T-helper 1 cell treated with Interleukin-12 subunit alpha and Interleukin-12 subunit beta and Interleukin-4 antibody, amounts not matched to agents 30 μg/mL and 1 μg/mL, for 36 hours (primary cell): ENCODE data around the gene GATA5.

Experiments
- H3K27ac Mint-ChIP-seq: one replicate; pipeline ENCODE4 v1.8.0; 2021; ENCODE audit warnings: mild to moderate bottlenecking, mixed read lengths
- H3K27me3 Mint-ChIP-seq: one replicate; pipeline ENCODE4 v1.8.0; 2021; ENCODE audit warnings: low read depth, mixed read lengths
- H3K36me3 Mint-ChIP-seq: one replicate; pipeline ENCODE4 v1.8.0; 2021; ENCODE audit warnings: low read depth, mixed read lengths
- H3K4me1 Mint-ChIP-seq: one replicate; pipeline ENCODE4 v1.8.0; 2021; ENCODE audit warnings: low read depth, mixed read lengths
- H3K4me3 Mint-ChIP-seq: one replicate; pipeline ENCODE4 v1.8.0; 2021; ENCODE audit warnings: mild to moderate bottlenecking, moderate library complexity, mixed read lengths
- H3K9me3 Mint-ChIP-seq: one replicate; pipeline ENCODE4 v1.8.0; 2021; ENCODE audit warnings: mixed read lengths

The GATA5 gene

DNA sequence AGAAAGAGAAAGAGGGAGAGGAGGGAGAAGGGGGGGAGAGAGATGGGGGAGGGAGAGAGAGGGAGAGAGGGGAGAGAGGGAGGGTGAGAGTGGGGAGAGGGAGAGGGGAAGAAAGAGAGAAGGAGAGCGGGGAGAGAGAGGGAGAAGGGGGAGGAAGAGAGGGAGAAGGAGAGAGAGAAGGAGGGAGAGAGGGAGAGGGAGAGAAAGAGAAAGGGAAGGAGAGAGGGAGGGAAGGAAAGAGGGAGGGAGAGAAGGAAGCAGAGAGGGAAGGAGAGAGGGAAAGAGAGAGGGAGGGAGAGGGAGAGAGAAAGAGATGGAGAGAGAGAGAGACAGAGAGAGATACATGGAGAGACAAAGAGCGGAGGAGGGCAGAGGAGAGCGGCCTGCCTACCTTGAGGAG is 23.8 kb downstream of the GATA5 start:
- Mint-ChIP-seq H3K27ac (no peak overlapping the region), H3K4me1 (no peaks in the 10 kb centered on the region), H3K4me3 (no peak overlapping the region), H3K9me3 (no peaks in the 10 kb centered on the region), H3K36me3 (no peaks in the 10 kb centered on the region), H3K27me3 (peaks cover 3% of the 10 kb centered on the region)

DNA sequence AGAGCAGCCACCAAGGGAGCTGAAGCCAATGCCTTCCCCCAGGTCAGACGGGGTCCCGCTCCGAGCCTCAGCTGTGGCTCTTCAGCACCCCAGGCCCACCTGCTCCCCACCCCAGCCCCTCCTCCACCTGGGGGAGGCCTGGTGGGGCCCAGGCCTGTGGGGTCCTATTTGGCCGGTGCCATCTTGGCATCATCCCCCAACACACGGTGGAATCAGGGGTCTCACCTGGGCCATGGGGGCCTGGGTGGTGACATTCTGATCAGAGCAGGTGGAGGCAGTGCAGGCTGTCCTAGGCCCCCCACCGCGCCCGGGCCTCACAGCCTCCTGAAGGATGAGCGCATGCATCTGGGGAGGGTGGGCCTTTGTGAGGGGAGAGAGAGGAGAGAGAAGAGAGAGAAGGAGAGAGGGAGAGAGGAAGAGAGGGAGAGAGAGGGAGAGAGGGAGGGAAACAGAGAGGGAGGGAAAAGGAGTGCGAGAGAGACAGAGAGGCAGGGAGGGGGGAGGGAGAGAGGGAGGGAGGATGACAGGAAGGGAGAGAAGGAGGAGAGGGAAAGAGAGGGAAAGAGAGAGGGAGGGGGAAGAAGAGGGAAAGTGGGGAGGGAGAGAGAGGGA is 24.5 kb downstream of the GATA5 start:
- Mint-ChIP-seq H3K9me3 (no peaks in the 10 kb centered on the region), H3K36me3 (no peaks in the 10 kb centered on the region), H3K27ac (no peak overlapping the region), H3K4me3 (no peak overlapping the region), H3K4me1 (no peaks in the 10 kb centered on the region), H3K27me3 (peaks cover 3% of the 10 kb centered on the region)

GRCh38 chr20:62449951-62450691 is 25.7 kb downstream of the GATA5 start:
- no peak overlapping the region for H3K4me3 Mint-ChIP-seq
- peaks cover 3% of the 10 kb centered on the region for H3K27me3 Mint-ChIP-seq
- H3K36me3 Mint-ChIP-seq, result no peaks in the 10 kb centered on the region
- H3K4me1 Mint-ChIP-seq, result no peaks in the 10 kb centered on the region
- no peaks in the 10 kb centered on the region for H3K9me3 Mint-ChIP-seq
- no peak overlapping the region for H3K27ac Mint-ChIP-seq

DNA sequence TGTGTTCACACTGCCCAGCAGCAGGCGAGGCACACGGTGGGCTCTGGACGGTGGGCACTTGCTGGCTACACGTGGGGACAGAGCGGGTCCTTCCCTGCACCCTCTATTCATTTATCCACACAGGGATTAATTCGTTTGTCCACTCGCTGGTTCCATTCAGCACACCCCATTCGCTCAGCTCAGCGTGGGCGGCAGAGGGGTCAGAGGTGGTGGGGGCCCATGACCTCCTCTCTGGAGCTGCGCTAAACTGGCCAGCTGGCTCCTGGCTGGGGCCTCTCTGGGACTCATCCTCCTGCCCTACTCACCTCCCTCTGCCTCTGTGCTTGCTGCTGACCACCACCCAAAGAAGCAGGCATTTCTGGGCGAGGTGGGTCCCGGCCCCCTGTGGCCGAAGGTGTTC is 27.0 kb downstream of the GATA5 start:
- H3K4me3 Mint-ChIP-seq, result no peak overlapping the region
- no peaks in the 10 kb centered on the region for H3K27me3 Mint-ChIP-seq
- H3K36me3 Mint-ChIP-seq, result no peaks in the 10 kb centered on the region
- H3K4me1 Mint-ChIP-seq, result no peaks in the 10 kb centered on the region
- no peak overlapping the region for H3K27ac Mint-ChIP-seq
- H3K9me3 Mint-ChIP-seq, result no peaks in the 10 kb centered on the region

DNA sequence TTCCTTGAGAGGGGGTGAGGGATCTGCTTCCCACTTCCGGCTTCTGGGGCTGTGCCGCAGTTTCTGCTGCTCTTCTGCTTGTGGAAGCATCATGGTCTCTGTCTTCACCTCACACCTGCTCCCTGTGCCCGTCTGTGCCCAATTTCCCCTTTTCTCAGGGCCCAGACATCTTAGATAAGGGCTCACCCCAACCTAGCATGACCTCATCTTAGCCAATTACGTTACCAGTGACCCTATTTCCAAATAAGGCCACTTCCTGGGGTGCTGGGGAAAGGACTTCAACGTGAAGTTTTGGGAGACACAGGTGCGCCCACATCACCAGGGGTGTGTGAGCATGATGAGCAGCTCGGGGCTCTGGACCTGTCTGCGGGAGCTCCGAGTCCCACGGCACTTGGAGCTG is 27.8 kb downstream of the GATA5 start:
- H3K27ac Mint-ChIP-seq, result no peak overlapping the region

GRCh38 chr20:62446888-62447869 is 28.6 kb downstream of the GATA5 start:
- Mint-ChIP-seq H3K9me3 (no peaks in the 10 kb centered on the region), H3K36me3 (no peaks in the 10 kb centered on the region), H3K4me1 (no peaks in the 10 kb centered on the region), H3K27me3 (no peaks in the 10 kb centered on the region), H3K27ac (no peak overlapping the region), H3K4me3 (no peak overlapping the region)

More for the DNA sequence above, 27.8 kb downstream of the GATA5 start:
- Mint-ChIP-seq H3K9me3 (no peaks in the 10 kb centered on the region), H3K27me3 (no peaks in the 10 kb centered on the region), H3K36me3 (no peaks in the 10 kb centered on the region), H3K4me3 (no peak overlapping the region), H3K4me1 (no peaks in the 10 kb centered on the region)

DNA sequence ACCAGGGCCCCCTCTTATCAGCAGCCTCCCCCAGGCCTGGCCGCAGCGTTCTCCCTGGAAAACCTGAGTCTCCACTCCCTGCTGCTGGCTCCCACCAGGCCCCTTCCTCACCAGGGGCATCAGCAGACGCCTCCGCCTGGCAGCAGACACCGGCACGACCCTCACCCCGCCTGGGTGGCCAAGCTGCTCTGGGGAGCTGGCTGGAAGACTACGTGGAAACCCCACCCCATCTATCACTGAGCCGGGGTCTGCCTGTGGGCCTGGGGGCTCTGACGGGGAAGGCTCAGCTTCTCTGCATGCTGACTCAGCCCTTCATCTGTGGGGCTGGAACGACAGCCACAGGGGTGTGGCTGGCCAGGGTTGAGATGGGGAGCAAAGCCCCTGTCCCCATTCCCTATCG is 29.3 kb downstream of the GATA5 start:
- Mint-ChIP-seq H3K4me3 (no peak overlapping the region), H3K27ac (no peak overlapping the region), H3K4me1 (no peaks in the 10 kb centered on the region), H3K27me3 (no peaks in the 10 kb centered on the region), H3K36me3 (no peaks in the 10 kb centered on the region), H3K9me3 (no peaks in the 10 kb centered on the region)

DNA sequence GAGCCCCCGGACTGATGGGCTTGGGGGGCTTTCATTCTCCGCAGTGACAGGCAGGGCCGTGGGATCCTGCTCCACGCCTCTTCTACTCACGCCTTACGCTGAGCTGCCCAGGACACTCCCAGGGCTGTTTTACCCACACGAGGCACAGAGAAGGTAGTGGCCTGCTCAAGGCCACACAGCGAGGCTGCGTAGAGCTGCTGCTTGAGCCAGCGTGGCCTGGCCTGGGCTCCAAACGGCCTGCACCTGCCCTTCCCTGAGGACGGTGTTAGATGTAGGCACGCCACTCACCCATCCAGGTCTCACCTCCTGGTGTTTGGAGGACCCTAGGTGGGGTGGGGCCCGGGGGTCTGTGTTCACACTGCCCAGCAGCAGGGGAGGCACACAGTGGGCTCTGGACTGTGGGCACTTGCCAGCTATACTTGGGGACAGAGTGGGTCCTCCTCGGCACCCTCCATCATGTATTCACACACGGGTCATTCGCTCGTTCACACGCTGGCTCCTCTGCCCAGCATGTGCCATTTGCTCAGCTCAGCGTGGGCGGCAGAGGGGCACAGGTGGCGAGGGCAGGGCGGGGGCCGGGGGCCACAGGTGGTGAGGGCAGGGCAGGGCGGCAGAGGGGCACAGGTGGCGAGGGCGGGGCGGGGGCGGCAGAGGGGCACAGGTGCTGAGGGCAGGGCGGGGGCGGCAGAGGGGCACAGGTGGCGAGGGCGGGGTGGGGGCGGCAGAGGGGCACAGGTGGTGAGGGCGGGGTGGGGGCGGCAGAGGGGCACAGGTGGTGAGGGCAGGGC is 30.0 kb downstream of the GATA5 start:
- no peak overlapping the region for H3K27ac Mint-ChIP-seq
- no peaks in the 10 kb centered on the region for H3K36me3 Mint-ChIP-seq
- H3K27me3 Mint-ChIP-seq, result no peaks in the 10 kb centered on the region
- H3K9me3 Mint-ChIP-seq, result no peaks in the 10 kb centered on the region
- H3K4me3 Mint-ChIP-seq, result no peak overlapping the region
- H3K4me1 Mint-ChIP-seq, result no peaks in the 10 kb centered on the region

DNA sequence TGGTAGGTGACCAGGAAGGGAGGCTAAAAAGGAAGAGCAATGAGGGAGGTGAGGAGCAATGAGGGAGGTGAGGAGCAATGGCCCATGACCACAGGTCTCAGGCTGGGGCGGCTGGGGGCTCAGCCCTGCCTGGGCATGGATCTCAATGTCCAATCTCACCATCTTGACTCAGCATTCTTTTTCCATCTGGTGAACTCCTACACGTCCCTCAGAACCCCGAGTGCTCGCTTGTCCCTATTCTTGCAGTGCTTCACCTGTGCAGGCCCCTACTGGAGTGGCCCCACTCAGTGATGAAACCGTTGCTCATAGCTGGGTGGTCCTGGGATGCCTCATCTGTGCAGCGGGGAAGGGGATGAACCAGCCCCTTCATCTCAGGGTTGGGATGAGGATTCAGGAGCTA is 31.5 kb downstream of the GATA5 start:
- no peaks in the 10 kb centered on the region for H3K4me1 Mint-ChIP-seq
- H3K36me3 Mint-ChIP-seq, result no peaks in the 10 kb centered on the region
- H3K4me3 Mint-ChIP-seq, result no peak overlapping the region
- H3K27me3 Mint-ChIP-seq, result no peaks in the 10 kb centered on the region
- H3K9me3 Mint-ChIP-seq, result no peaks in the 10 kb centered on the region
- no peak overlapping the region for H3K27ac Mint-ChIP-seq

DNA sequence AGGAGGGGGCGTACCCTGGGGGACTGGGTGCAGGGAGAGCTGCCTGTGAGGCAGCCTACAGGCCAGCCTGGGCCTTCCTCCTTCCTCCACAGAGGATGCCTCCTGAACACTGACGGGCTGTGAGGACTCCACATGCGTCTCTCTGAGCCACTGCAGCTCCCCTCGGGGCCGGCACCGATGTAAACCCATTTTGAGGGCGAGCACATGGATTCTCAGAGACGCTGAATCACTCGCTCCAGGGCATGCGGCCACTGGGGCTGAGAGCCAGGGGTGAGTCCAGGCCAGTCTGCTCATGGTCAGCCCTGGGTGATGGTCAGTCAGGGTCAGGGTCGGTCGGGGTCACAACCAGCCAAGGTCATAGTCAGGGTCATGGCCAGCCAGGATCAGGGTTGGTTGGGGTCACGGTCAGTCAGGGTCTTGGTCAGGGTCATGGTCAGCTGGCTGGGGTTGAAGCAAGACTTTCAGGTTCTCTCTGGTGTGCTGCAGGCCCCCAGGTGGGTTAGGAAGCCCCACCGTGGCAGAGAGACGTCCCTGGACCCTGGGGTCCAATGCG is 33.7 kb downstream of the GATA5 start:
- Mint-ChIP-seq H3K27ac (no peak overlapping the region), H3K36me3 (no peaks in the 10 kb centered on the region), H3K4me3 (no peak overlapping the region), H3K27me3 (no peaks in the 10 kb centered on the region), H3K9me3 (no peaks in the 10 kb centered on the region), H3K4me1 (no peaks in the 10 kb centered on the region)

DNA sequence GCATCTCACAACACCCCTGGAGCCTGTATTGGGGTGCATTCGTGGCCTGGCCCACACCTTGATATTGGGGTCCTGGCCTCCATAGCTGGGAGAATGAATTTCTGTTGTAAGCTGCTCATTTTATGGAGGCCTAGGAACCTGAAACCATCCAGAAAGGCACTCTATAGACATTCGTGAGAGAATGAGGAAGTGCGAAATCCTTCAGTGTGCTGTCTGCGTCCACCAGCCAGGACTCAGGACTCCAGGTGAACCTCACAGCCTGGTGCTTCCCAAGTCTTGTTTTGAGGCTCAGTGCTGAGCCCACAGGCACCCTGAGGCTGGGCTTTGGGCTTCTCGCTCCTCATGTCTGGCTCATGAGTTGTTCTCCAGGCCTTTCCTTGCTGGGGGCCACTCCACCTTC is 36.6 kb downstream of the GATA5 start:
- no peaks in the 10 kb centered on the region for H3K4me1 Mint-ChIP-seq
- peaks cover 14% of the 10 kb centered on the region for H3K27me3 Mint-ChIP-seq
- H3K9me3 Mint-ChIP-seq, result no peaks in the 10 kb centered on the region
- no peak overlapping the region for H3K4me3 Mint-ChIP-seq
- H3K27ac Mint-ChIP-seq, result no peak overlapping the region
- no peaks in the 10 kb centered on the region for H3K36me3 Mint-ChIP-seq

GRCh38 chr20:62437927-62438326 is 37.9 kb downstream of the GATA5 start:
- Mint-ChIP-seq H3K27ac (no peak overlapping the region), H3K36me3 (no peaks in the 10 kb centered on the region), H3K9me3 (no peaks in the 10 kb centered on the region), H3K4me3 (no peak overlapping the region), H3K4me1 (no peaks in the 10 kb centered on the region), H3K27me3 (peaks cover 21% of the 10 kb centered on the region)

DNA sequence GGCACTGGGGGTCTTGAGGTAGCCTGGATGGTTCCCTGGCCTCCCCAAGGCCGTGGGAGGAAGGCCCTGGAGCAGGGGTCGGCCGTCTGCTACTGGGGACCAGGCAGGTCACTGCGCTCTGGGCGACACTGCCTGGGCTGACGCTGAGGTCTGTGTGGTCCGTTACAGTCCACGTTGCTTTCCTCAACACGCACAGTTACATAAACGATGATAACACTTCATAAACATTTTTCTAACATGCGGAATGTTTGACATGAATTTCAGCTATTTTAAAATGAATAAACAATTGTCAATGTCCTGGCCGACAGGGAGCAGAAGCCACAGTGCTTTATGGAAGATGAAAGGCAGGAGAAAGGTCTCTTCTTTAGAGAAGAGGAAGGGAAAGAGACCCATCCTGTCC is 38.3 kb downstream of the GATA5 start:
- no peaks in the 10 kb centered on the region for H3K36me3 Mint-ChIP-seq
- no peaks in the 10 kb centered on the region for H3K4me1 Mint-ChIP-seq
- H3K9me3 Mint-ChIP-seq, result no peaks in the 10 kb centered on the region
- peaks cover 21% of the 10 kb centered on the region for H3K27me3 Mint-ChIP-seq
- no peak overlapping the region for H3K27ac Mint-ChIP-seq
- no peak overlapping the region for H3K4me3 Mint-ChIP-seq

DNA sequence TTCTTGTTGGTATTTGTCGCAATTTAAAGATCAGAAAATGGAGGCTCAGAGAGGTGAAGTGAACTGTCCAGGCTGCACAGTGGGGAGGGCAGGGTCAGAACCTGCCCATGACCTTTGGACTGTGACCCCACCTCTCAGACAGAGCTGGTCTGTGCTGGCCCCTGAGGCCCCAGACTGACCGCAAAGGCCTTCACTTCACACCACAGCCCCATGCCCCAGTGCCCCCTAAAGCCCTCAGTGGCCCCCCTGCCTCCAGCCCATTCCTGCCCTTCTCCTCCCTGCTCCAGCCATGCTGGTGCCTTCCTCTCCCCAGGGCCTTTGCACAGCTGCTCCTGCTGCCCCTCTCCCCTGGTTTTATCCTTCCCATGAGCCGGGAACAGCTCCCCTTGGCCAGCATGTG is 39.1 kb downstream of the GATA5 start:
- H3K9me3 Mint-ChIP-seq, result no peaks in the 10 kb centered on the region
- no peak overlapping the region for H3K4me3 Mint-ChIP-seq
- no peaks in the 10 kb centered on the region for H3K36me3 Mint-ChIP-seq
- peaks cover 21% of the 10 kb centered on the region for H3K27me3 Mint-ChIP-seq
- no peaks in the 10 kb centered on the region for H3K4me1 Mint-ChIP-seq
- no peak overlapping the region for H3K27ac Mint-ChIP-seq
